ENCODE measurements around the gene PCTP. TPM values are rescaled to one million over a fixed set of nuclear protein-coding genes. Genes with fewer than 3 reads are reported as not detected.

The PCTP gene
- total RNA-seq, 2 experiments from 2014 or later, result 9.3 to 9.8 TPM

GRCh38 chr17:55730380-55730779 is 20.5 kb upstream of the PCTP start:
- H3K27me3 Mint-ChIP-seq, result peaks cover 67% of the 10 kb centered on the region

GRCh38 chr17:55730808-55731207 is 20.0 kb upstream of the PCTP start:
- no peak overlapping the region for H3K4me3 Mint-ChIP-seq
- intact Hi-C loops (cut with micrococcal nuclease), result loop anchor here (10.0 kb wide), 2 partner anchors 386 to 1054 kb away; no protein-coding TSS in a partner anchor
- no peak overlapping the region for H3K27ac Mint-ChIP-seq
- H3K27me3 Mint-ChIP-seq, result peaks cover 64% of the 10 kb centered on the region
- CTCF ChIA-PET, result interaction anchor here (1.8 kb wide), 1 partner anchor 13 kb away, joined by 7 read pairs; no protein-coding TSS in a partner anchor
- no peaks in the 10 kb centered on the region for H3K9me3 Mint-ChIP-seq
- POLR2A ChIA-PET, result no interaction called here
- no peaks in the 10 kb centered on the region for H3K36me3 Mint-ChIP-seq
- H3K4me1 Mint-ChIP-seq (ENCODE audit: low read depth), result peaks cover 23% of the 10 kb centered on the region
- DNase-seq, result no peak

More at GRCh38 chr17:55730380-55730779, 20.5 kb upstream of the PCTP start:
- Mint-ChIP-seq H3K27ac (no peak overlapping the region), H3K36me3 (no peaks in the 10 kb centered on the region), H3K4me1 (ENCODE audit: low read depth) (peaks cover 21% of the 10 kb centered on the region), H3K9me3 (no peaks in the 10 kb centered on the region), H3K4me3 (no peak overlapping the region)
- intact Hi-C loops (cut with micrococcal nuclease), result loop anchor here (10.0 kb wide), 2 partner anchors 386 to 1054 kb away; no protein-coding TSS in a partner anchor
- DNase-seq, result no peak
- ChIA-PET CTCF (interaction anchor here (1.8 kb wide), 1 partner anchor 12 kb away, joined by 7 read pairs; no protein-coding TSS in a partner anchor), POLR2A (no interaction called here)

GRCh38 chr17:55731586-55732250 is 19.1 kb upstream of the PCTP start:
- Mint-ChIP-seq H3K9me3 (no peaks in the 10 kb centered on the region), H3K27me3 (peaks cover 57% of the 10 kb centered on the region), H3K4me1 (ENCODE audit: low read depth) (peaks cover 24% of the 10 kb centered on the region), H3K27ac (no peak overlapping the region), H3K36me3 (no peaks in the 10 kb centered on the region), H3K4me3 (no peak overlapping the region)
- POLR2A ChIA-PET, result no interaction called here
- DNase-seq, result no peak
- CTCF ChIA-PET, result no interaction called here
- intact Hi-C loops (cut with micrococcal nuclease), result loop anchor here (10.0 kb wide), 2 partner anchors 387 to 1053 kb away; no protein-coding TSS in a partner anchor

GRCh38 chr17:55734128-55734781 is 16.6 kb upstream of the PCTP start:
- Mint-ChIP-seq H3K4me3 (no peak overlapping the region), H3K4me1 (ENCODE audit: low read depth) (peaks cover 24% of the 10 kb centered on the region), H3K27me3 (peaks cover 43% of the 10 kb centered on the region), H3K27ac (no peak overlapping the region), H3K36me3 (no peaks in the 10 kb centered on the region), H3K9me3 (no peaks in the 10 kb centered on the region)
- ChIA-PET CTCF (interaction anchor here (0.7 to 3.5 kb wide), 16 partner anchors 11 to 389 kb away, joined by 3 to 38 read pairs (median 4); partner anchors contain the start of genes PCTP and TMEM100), POLR2A (interaction anchor here (0.8 to 2.7 kb wide), 3 partner anchors 16 to 157 kb away, joined by 4 to 17 read pairs (median 6); partner anchors contain the start of gene PCTP)
- intact Hi-C loops (cut with micrococcal nuclease), result loop anchor here (1.0 to 10.0 kb wide), 9 partner anchors 16 to 1051 kb away; no protein-coding TSS in a partner anchor
- DNase-seq, result no peak

GRCh38 chr17:55735731-55736405 is 15.0 kb upstream of the PCTP start:
- intact Hi-C loops (cut with micrococcal nuclease), result loop anchor here (2.0 to 10.0 kb wide), 3 partner anchors 391 to 1049 kb away; no protein-coding TSS in a partner anchor
- Mint-ChIP-seq H3K27me3 (peaks cover 41% of the 10 kb centered on the region), H3K36me3 (no peaks in the 10 kb centered on the region), H3K4me1 (ENCODE audit: low read depth) (peaks cover 24% of the 10 kb centered on the region), H3K27ac (peak overlapping the region; percentile 10), H3K4me3 (no peak overlapping the region), H3K9me3 (no peaks in the 10 kb centered on the region)
- peak; percentile 40 for DNase-seq
- ChIA-PET POLR2A (interaction anchor here (0.5 to 2.7 kb wide), 2 partner anchors 15 to 191 kb away, joined by 3 to 17 read pairs; partner anchors contain the start of gene PCTP), CTCF (interaction anchor here (0.7 to 3.5 kb wide), 13 partner anchors 12 to 222 kb away, joined by 3 to 38 read pairs (median 4); partner anchors contain the start of genes PCTP and TMEM100)

- DNase-seq, result no peak
- H3K9me3 Mint-ChIP-seq, result no peaks in the 10 kb centered on the region
- peaks cover 21% of the 10 kb centered on the region for H3K27me3 Mint-ChIP-seq
- peaks cover 24% of the 10 kb centered on the region for H3K4me1 Mint-ChIP-seq (ENCODE audit: low read depth)
- no peak overlapping the region for H3K4me3 Mint-ChIP-seq
- intact Hi-C loops (cut with micrococcal nuclease), result loop anchor here (10.0 kb wide), 2 partner anchors 393 to 1047 kb away; no protein-coding TSS in a partner anchor
- no peaks in the 10 kb centered on the region for H3K36me3 Mint-ChIP-seq
- ChIA-PET POLR2A (interaction anchor here (1.2 kb wide), 1 partner anchor 13 kb away, joined by 3 read pairs; no protein-coding TSS in a partner anchor), CTCF (interaction anchor here (1.0 to 1.4 kb wide), 2 partner anchors 12 to 20 kb away, joined by 3 read pairs; no protein-coding TSS in a partner anchor)
- no peak overlapping the region for H3K27ac Mint-ChIP-seq
Measured at GRCh38 chr17:55737976-55738501, 12.8 kb upstream of the PCTP start.

- H3K4me3 Mint-ChIP-seq, result no peak overlapping the region
- intact Hi-C loops (cut with micrococcal nuclease), result no loop called here
- ChIA-PET CTCF (no interaction called here), POLR2A (no interaction called here)
- peaks cover 12% of the 10 kb centered on the region for H3K27me3 Mint-ChIP-seq
- no peak for DNase-seq
- peaks cover 2% of the 10 kb centered on the region for H3K4me1 Mint-ChIP-seq (ENCODE audit: low read depth)
- no peaks in the 10 kb centered on the region for H3K9me3 Mint-ChIP-seq
- no peaks in the 10 kb centered on the region for H3K36me3 Mint-ChIP-seq
- no peak overlapping the region for H3K27ac Mint-ChIP-seq
Measured at GRCh38 chr17:55740511-55741355, 10.1 kb upstream of the PCTP start.

GRCh38 chr17:55741356-55741700 is 9.5 kb upstream of the PCTP start:
- H3K27ac Mint-ChIP-seq, result no peak overlapping the region

GRCh38 chr17:55742272-55743102 is 8.4 kb upstream of the PCTP start:
- no peak for DNase-seq
- POLR2A ChIA-PET, result no interaction called here
- intact Hi-C loops (cut with micrococcal nuclease), result no loop called here
- H3K4me1 Mint-ChIP-seq (ENCODE audit: low read depth), result no peaks in the 10 kb centered on the region
- H3K9me3 Mint-ChIP-seq, result no peaks in the 10 kb centered on the region
- no peak overlapping the region for H3K27ac Mint-ChIP-seq
- H3K27me3 Mint-ChIP-seq, result peaks cover 21% of the 10 kb centered on the region
- H3K4me3 Mint-ChIP-seq, result no peak overlapping the region
- CTCF ChIA-PET, result interaction anchor here (1.0 to 1.7 kb wide), 2 partner anchors 9 to 141 kb away, joined by 5 read pairs; partner anchors contain the start of gene PCTP
- no peaks in the 10 kb centered on the region for H3K36me3 Mint-ChIP-seq

More at GRCh38 chr17:55741356-55741700, 9.5 kb upstream of the PCTP start:
- Mint-ChIP-seq H3K27me3 (peaks cover 16% of the 10 kb centered on the region), H3K4me1 (ENCODE audit: low read depth) (no peaks in the 10 kb centered on the region), H3K36me3 (no peaks in the 10 kb centered on the region), H3K9me3 (no peaks in the 10 kb centered on the region), H3K4me3 (no peak overlapping the region)
- ChIA-PET CTCF (no interaction called here), POLR2A (no interaction called here)
- no peak for DNase-seq
- intact Hi-C loops (cut with micrococcal nuclease), result no loop called here

- no peaks in the 10 kb centered on the region for H3K9me3 Mint-ChIP-seq
Measured at GRCh38 chr17:55743103-55743679, 7.7 kb upstream of the PCTP start.

More at GRCh38 chr17:55743103-55743679, 7.7 kb upstream of the PCTP start:
- H3K27ac Mint-ChIP-seq, result no peak overlapping the region
- no peak for DNase-seq
- ChIA-PET POLR2A (no interaction called here), CTCF (interaction anchor here (1.7 kb wide), 1 partner anchor 142 kb away, joined by 5 read pairs; no protein-coding TSS in a partner anchor)
- H3K4me3 Mint-ChIP-seq, result no peak overlapping the region
- intact Hi-C loops (cut with micrococcal nuclease), result no loop called here
- H3K27me3 Mint-ChIP-seq, result peaks cover 20% of the 10 kb centered on the region
- no peaks in the 10 kb centered on the region for H3K4me1 Mint-ChIP-seq (ENCODE audit: low read depth)
- no peaks in the 10 kb centered on the region for H3K36me3 Mint-ChIP-seq

Data from activated CD4-positive, alpha-beta memory T cell treated with anti-CD3 and anti-CD28 coated beads for 36 hours (primary cell).